ACC112 (cell line): ENCODE results near the gene TSPAN15.

Experiments
- H2AFZ ChIP-seq: fragments of 200-600 bp; sonication (generic); one replicate; pipeline ENCODE4 v1.6.0; 2017; ENCODE audit warnings: antibody characterized with exemption, low read length; ENCODE audit not compliant: unreplicated experiment
- H3K27ac ChIP-seq: fragments of 200-600 bp; sonication (generic); 2 replicates; pipeline ENCODE4 v1.5.1; 2014; ENCODE audit warnings: low read depth, mild to moderate bottlenecking, antibody characterized with exemption, low read length, moderate library complexity
- H3K27me3 ChIP-seq: fragments of 200-600 bp; sonication (generic); 2 replicates; pipeline ENCODE4 v1.6.1; 2014; ENCODE audit warnings: mild to moderate bottlenecking, antibody characterized with exemption, low read length, moderate library complexity, mixed read lengths; ENCODE audit not compliant: insufficient read depth
- H3K36me3 ChIP-seq: fragments of 200-600 bp; sonication (generic); 2 replicates; pipeline ENCODE4 v1.6.1; 2016; ENCODE audit warnings: mild to moderate bottlenecking, antibody characterized with exemption, low read length, moderate library complexity, mixed read lengths; ENCODE audit not compliant: insufficient read depth
- H3K4me1 ChIP-seq: fragments of 200-600 bp; sonication (generic); one replicate; pipeline ENCODE4 v1.6.1; 2016; ENCODE audit warnings: low read length, mixed read lengths; ENCODE audit not compliant: insufficient read depth, unreplicated experiment, control insufficient read depth
- H3K4me3 ChIP-seq: fragments of 200-600 bp; sonication (generic); 2 replicates; pipeline ENCODE4 v1.5.1; 2014; ENCODE audit warnings: mild to moderate bottlenecking, low read depth, low read length
- H3K79me2 ChIP-seq: fragments of 200-600 bp; sonication (generic); one replicate; pipeline ENCODE4 v1.6.0; 2016; ENCODE audit warnings: low read length; ENCODE audit not compliant: control insufficient read depth, unreplicated experiment, insufficient read depth

TSPAN15 gene

GRCh38 chr10:69451209-69451783 lies at the start of gene TSPAN15:
TSPAN15 (plus strand) TSS chr10:69451465; CDS start chr10:69451595, 130 bp downstream.
- Histone ChIP-seq H3K27ac (no peak within 1 kb of the TSS), H3K79me2 (no peaks in the 10 kb centered on the region), H3K4me3 (peak within 1 kb of the TSS; percentile 77), H3K4me1 (peaks cover 31% of the 10 kb centered on the region), H3K27me3 (no peaks in the 10 kb centered on the region), H2AFZ (peak within 1 kb of the TSS; percentile 70), H3K36me3 (no peaks in the 10 kb centered on the region)

GRCh38 chr10:69402386-69402785 lies 48.9 kb upstream of the TSPAN15 start:
- no peaks in the 10 kb centered on the region for H3K79me2 ChIP-seq
- no peak overlapping the region for H3K4me3 ChIP-seq
- peaks cover 7% of the 10 kb centered on the region; the same call in 1 of the 2 replicates for H3K36me3 ChIP-seq
- peaks cover 48% of the 10 kb centered on the region for H3K4me1 ChIP-seq
- no peaks in the 10 kb centered on the region for H3K27me3 ChIP-seq
- H3K27ac ChIP-seq = no peak overlapping the region
- H2AFZ ChIP-seq = no peak overlapping the region

- no peak overlapping the region for H3K27ac ChIP-seq
- H2AFZ ChIP-seq = no peak overlapping the region
- H3K36me3 ChIP-seq = peaks cover 7% of the 10 kb centered on the region; the same call in 1 of the 2 replicates
- no peaks in the 10 kb centered on the region for H3K27me3 ChIP-seq
- H3K79me2 ChIP-seq = no peaks in the 10 kb centered on the region
- H3K4me3 ChIP-seq = no peak overlapping the region
- H3K4me1 ChIP-seq = peaks cover 47% of the 10 kb centered on the region
Measured at GRCh38 chr10:69403066-69403465, 48.2 kb upstream of the TSPAN15 start.

- H2AFZ ChIP-seq = no peak overlapping the region
- peak overlapping the region; percentile 43 for H3K27ac ChIP-seq
- peaks cover 46% of the 10 kb centered on the region for H3K4me1 ChIP-seq
- peaks cover 5% of the 10 kb centered on the region; the same call in 1 of the 2 replicates for H3K36me3 ChIP-seq
- no peaks in the 10 kb centered on the region for H3K27me3 ChIP-seq
- no peak overlapping the region for H3K4me3 ChIP-seq
- H3K79me2 ChIP-seq = no peaks in the 10 kb centered on the region
Measured at GRCh38 chr10:69403519-69403918, 47.7 kb upstream of the TSPAN15 start.

GRCh38 chr10:69404786-69405185 lies 46.5 kb upstream of the TSPAN15 start:
- no peak overlapping the region for H2AFZ ChIP-seq
- H3K4me1 ChIP-seq = peaks cover 51% of the 10 kb centered on the region
- no peaks in the 10 kb centered on the region for H3K27me3 ChIP-seq
- no peaks in the 10 kb centered on the region for H3K79me2 ChIP-seq
- H3K36me3 ChIP-seq = no peaks in the 10 kb centered on the region
- no peak overlapping the region; the same call in 1 of the 2 replicates for H3K27ac ChIP-seq
- no peak overlapping the region for H3K4me3 ChIP-seq

- H3K4me3 ChIP-seq = no peak overlapping the region
- H3K4me1 ChIP-seq = peaks cover 51% of the 10 kb centered on the region
- no peaks in the 10 kb centered on the region for H3K79me2 ChIP-seq
- no peak overlapping the region for H2AFZ ChIP-seq
- H3K36me3 ChIP-seq = no peaks in the 10 kb centered on the region
- no peak overlapping the region; the same call in 1 of the 2 replicates for H3K27ac ChIP-seq
- no peaks in the 10 kb centered on the region for H3K27me3 ChIP-seq
Measured at GRCh38 chr10:69405221-69405620, 46.0 kb upstream of the TSPAN15 start.

GRCh38 chr10:69406302-69406811 lies 44.9 kb upstream of the TSPAN15 start:
- H3K27ac ChIP-seq = no peak overlapping the region
- H3K4me3 ChIP-seq = no peak overlapping the region
- no peaks in the 10 kb centered on the region for H3K27me3 ChIP-seq
- no peaks in the 10 kb centered on the region for H3K79me2 ChIP-seq
- H3K4me1 ChIP-seq = peaks cover 51% of the 10 kb centered on the region
- H3K36me3 ChIP-seq = no peaks in the 10 kb centered on the region
- H2AFZ ChIP-seq = no peak overlapping the region

GRCh38 chr10:69406816-69407580 lies 44.3 kb upstream of the TSPAN15 start:
- Histone ChIP-seq H3K27ac (no peak overlapping the region), H3K36me3 (no peaks in the 10 kb centered on the region), H3K4me3 (no peak overlapping the region), H2AFZ (no peak overlapping the region), H3K4me1 (peaks cover 51% of the 10 kb centered on the region), H3K27me3 (no peaks in the 10 kb centered on the region), H3K79me2 (no peaks in the 10 kb centered on the region)

GRCh38 chr10:69407621-69408301 lies 43.5 kb upstream of the TSPAN15 start:
- no peak overlapping the region for H3K4me3 ChIP-seq
- H3K4me1 ChIP-seq = peaks cover 49% of the 10 kb centered on the region
- no peaks in the 10 kb centered on the region for H3K36me3 ChIP-seq
- no peak overlapping the region for H2AFZ ChIP-seq
- no peak overlapping the region for H3K27ac ChIP-seq
- no peaks in the 10 kb centered on the region for H3K27me3 ChIP-seq
- H3K79me2 ChIP-seq = no peaks in the 10 kb centered on the region

GRCh38 chr10:69408318-69409175 lies 42.7 kb upstream of the TSPAN15 start:
- peak overlapping the region; percentile 70 for H3K4me3 ChIP-seq
- H3K36me3 ChIP-seq = no peaks in the 10 kb centered on the region
- peak overlapping the region; percentile 72 for H2AFZ ChIP-seq
- H3K4me1 ChIP-seq = peaks cover 42% of the 10 kb centered on the region
- peak overlapping the region; percentile 32; the same call in 1 of the 2 replicates for H3K27ac ChIP-seq
- no peaks in the 10 kb centered on the region for H3K27me3 ChIP-seq
- H3K79me2 ChIP-seq = no peaks in the 10 kb centered on the region
